ENCODE data around the gene FAM3D.

Gene FAM3D

GRCh38 chr3:58672880-58673279, 6.3 kb upstream of the FAM3D start:
- no peaks in the 10 kb centered on the region for H3K4me1 Mint-ChIP-seq (ENCODE audit: low read depth)
- H3K36me3 Mint-ChIP-seq (ENCODE audit: low read depth), result no peaks in the 10 kb centered on the region
- no peak overlapping the region for H3K4me3 Mint-ChIP-seq
- peaks cover 19% of the 10 kb centered on the region for H3K27me3 Mint-ChIP-seq
- H3K27ac Mint-ChIP-seq, result no peak overlapping the region
- H3K9me3 Mint-ChIP-seq, result peaks cover 5% of the 10 kb centered on the region

GRCh38 chr3:58672451-58672850, 5.9 kb upstream of the FAM3D start:
- H3K36me3 Mint-ChIP-seq (ENCODE audit: low read depth), result no peaks in the 10 kb centered on the region
- no peak overlapping the region for H3K4me3 Mint-ChIP-seq
- H3K9me3 Mint-ChIP-seq, result peaks cover 5% of the 10 kb centered on the region
- peaks cover 15% of the 10 kb centered on the region for H3K27me3 Mint-ChIP-seq
- no peak overlapping the region for H3K27ac Mint-ChIP-seq
- no peaks in the 10 kb centered on the region for H3K4me1 Mint-ChIP-seq (ENCODE audit: low read depth)

GRCh38 chr3:58670506-58671135, 4.0 kb upstream of the FAM3D start:
- H3K4me3 Mint-ChIP-seq, result no peak overlapping the region
- H3K27me3 Mint-ChIP-seq, result peaks cover 6% of the 10 kb centered on the region
- H3K4me1 Mint-ChIP-seq (ENCODE audit: low read depth), result no peaks in the 10 kb centered on the region
- no peak overlapping the region for H3K27ac Mint-ChIP-seq
- no peaks in the 10 kb centered on the region for H3K9me3 Mint-ChIP-seq
- no peaks in the 10 kb centered on the region for H3K36me3 Mint-ChIP-seq (ENCODE audit: low read depth)

- Mint-ChIP-seq H3K27me3 (peaks cover 4% of the 10 kb centered on the region), H3K9me3 (no peaks in the 10 kb centered on the region), H3K36me3 (ENCODE audit: low read depth) (no peaks in the 10 kb centered on the region), H3K27ac (no peak overlapping the region), H3K4me1 (ENCODE audit: low read depth) (no peaks in the 10 kb centered on the region), H3K4me3 (no peak overlapping the region)
These were observed 1.7 kb upstream of the FAM3D start for GRCh38 chr3:58668247-58668646.

- no peak overlapping the region for H3K4me3 Mint-ChIP-seq
- no peak overlapping the region for H3K27ac Mint-ChIP-seq
- no peaks in the 10 kb centered on the region for H3K4me1 Mint-ChIP-seq (ENCODE audit: low read depth)
- H3K27me3 Mint-ChIP-seq, result peaks cover 4% of the 10 kb centered on the region
- H3K36me3 Mint-ChIP-seq (ENCODE audit: low read depth), result no peaks in the 10 kb centered on the region
- no peaks in the 10 kb centered on the region for H3K9me3 Mint-ChIP-seq
These were observed 1.1 kb upstream of the FAM3D start for GRCh38 chr3:58667704-58668103.

- H3K27ac Mint-ChIP-seq, result no peak overlapping the region
- no peaks in the 10 kb centered on the region for H3K4me1 Mint-ChIP-seq (ENCODE audit: low read depth)
- H3K9me3 Mint-ChIP-seq, result no peaks in the 10 kb centered on the region
- peaks cover 4% of the 10 kb centered on the region for H3K27me3 Mint-ChIP-seq
- no peaks in the 10 kb centered on the region for H3K36me3 Mint-ChIP-seq (ENCODE audit: low read depth)
- no peak overlapping the region for H3K4me3 Mint-ChIP-seq
These were observed 655 bp upstream of the FAM3D start for GRCh38 chr3:58667229-58667628.

GRCh38 chr3:58665405-58665804, 1.2 kb downstream of the FAM3D start:
- H3K9me3 Mint-ChIP-seq, result no peaks in the 10 kb centered on the region
- H3K27me3 Mint-ChIP-seq, result peaks cover 4% of the 10 kb centered on the region
- no peak overlapping the region for H3K4me3 Mint-ChIP-seq
- no peak overlapping the region for H3K27ac Mint-ChIP-seq
- no peaks in the 10 kb centered on the region for H3K4me1 Mint-ChIP-seq (ENCODE audit: low read depth)
- H3K36me3 Mint-ChIP-seq (ENCODE audit: low read depth), result no peaks in the 10 kb centered on the region

- Mint-ChIP-seq H3K4me3 (no peak overlapping the region), H3K36me3 (ENCODE audit: low read depth) (no peaks in the 10 kb centered on the region), H3K27ac (no peak overlapping the region), H3K4me1 (ENCODE audit: low read depth) (no peaks in the 10 kb centered on the region), H3K27me3 (peaks cover 4% of the 10 kb centered on the region), H3K9me3 (no peaks in the 10 kb centered on the region)
These were observed 2.0 kb downstream of the FAM3D start for GRCh38 chr3:58664611-58665010.

- H3K4me1 Mint-ChIP-seq (ENCODE audit: low read depth), result no peaks in the 10 kb centered on the region
- no peak overlapping the region for H3K27ac Mint-ChIP-seq
- peaks cover 4% of the 10 kb centered on the region for H3K27me3 Mint-ChIP-seq
- no peak overlapping the region for H3K4me3 Mint-ChIP-seq
- no peaks in the 10 kb centered on the region for H3K36me3 Mint-ChIP-seq (ENCODE audit: low read depth)
- H3K9me3 Mint-ChIP-seq, result no peaks in the 10 kb centered on the region
These were observed 4.6 kb downstream of the FAM3D start for GRCh38 chr3:58661836-58662420.

- H3K4me1 Mint-ChIP-seq (ENCODE audit: low read depth), result no peaks in the 10 kb centered on the region
- H3K4me3 Mint-ChIP-seq, result no peak overlapping the region
- no peaks in the 10 kb centered on the region for H3K9me3 Mint-ChIP-seq
- H3K27me3 Mint-ChIP-seq, result peaks cover 5% of the 10 kb centered on the region
- H3K36me3 Mint-ChIP-seq (ENCODE audit: low read depth), result no peaks in the 10 kb centered on the region
- no peak overlapping the region for H3K27ac Mint-ChIP-seq
These were observed 5.6 kb downstream of the FAM3D start for GRCh38 chr3:58660998-58661397.

- H3K4me1 Mint-ChIP-seq (ENCODE audit: low read depth), result no peaks in the 10 kb centered on the region
- no peak overlapping the region for H3K4me3 Mint-ChIP-seq
- peaks cover 3% of the 10 kb centered on the region for H3K27me3 Mint-ChIP-seq
- no peaks in the 10 kb centered on the region for H3K9me3 Mint-ChIP-seq
- no peak overlapping the region for H3K27ac Mint-ChIP-seq
- H3K36me3 Mint-ChIP-seq (ENCODE audit: low read depth), result no peaks in the 10 kb centered on the region
These were observed 7.4 kb downstream of the FAM3D start for GRCh38 chr3:58659051-58659675.

- no peaks in the 10 kb centered on the region for H3K4me1 Mint-ChIP-seq (ENCODE audit: low read depth)
These were observed 8.1 kb downstream of the FAM3D start for GRCh38 chr3:58658508-58658907.

GRCh38 chr3:58657571-58658141, 8.9 kb downstream of the FAM3D start:
- H3K36me3 Mint-ChIP-seq (ENCODE audit: low read depth), result no peaks in the 10 kb centered on the region
- no peaks in the 10 kb centered on the region for H3K4me1 Mint-ChIP-seq (ENCODE audit: low read depth)
- no peak overlapping the region for H3K4me3 Mint-ChIP-seq
- peak overlapping the region; percentile 49 for H3K27ac Mint-ChIP-seq
- H3K27me3 Mint-ChIP-seq, result peaks cover 6% of the 10 kb centered on the region
- H3K9me3 Mint-ChIP-seq, result no peaks in the 10 kb centered on the region

More at GRCh38 chr3:58658508-58658907, 8.1 kb downstream of the FAM3D start:
- H3K27me3 Mint-ChIP-seq, result peaks cover 3% of the 10 kb centered on the region
- H3K36me3 Mint-ChIP-seq (ENCODE audit: low read depth), result no peaks in the 10 kb centered on the region
- H3K4me3 Mint-ChIP-seq, result no peak overlapping the region
- no peak overlapping the region for H3K27ac Mint-ChIP-seq
- H3K9me3 Mint-ChIP-seq, result no peaks in the 10 kb centered on the region

GRCh38 chr3:58657036-58657520, 9.5 kb downstream of the FAM3D start:
- Mint-ChIP-seq H3K4me1 (ENCODE audit: low read depth) (no peaks in the 10 kb centered on the region), H3K27ac (peak overlapping the region; percentile 49), H3K27me3 (peaks cover 8% of the 10 kb centered on the region), H3K9me3 (no peaks in the 10 kb centered on the region), H3K36me3 (ENCODE audit: low read depth) (no peaks in the 10 kb centered on the region), H3K4me3 (no peak overlapping the region)

GRCh38 chr3:58656631-58657030, 9.9 kb downstream of the FAM3D start:
- Mint-ChIP-seq H3K36me3 (ENCODE audit: low read depth) (no peaks in the 10 kb centered on the region), H3K4me1 (ENCODE audit: low read depth) (no peaks in the 10 kb centered on the region), H3K4me3 (no peak overlapping the region), H3K27me3 (peaks cover 8% of the 10 kb centered on the region), H3K27ac (no peak overlapping the region), H3K9me3 (no peaks in the 10 kb centered on the region)

Measured in stimulated activated naive CD8-positive, alpha-beta T cell treated with anti-CD3 and anti-CD28 coated beads, Interleukin-15, Interleukin-2, amounts not matched to agents 100 ng/mL and 50 ng/mL, for 24 hours (primary cell).